HG03280 (cell line): Measurements from ENCODE around the gene STEAP2.

Source experiments
- ATAC-seq: cut with Tn5 transposase; IDR thresholded peaks from one replicate; pipeline ENCODE4 v1.9.1; 2021; ENCODE audit warnings: mild to moderate bottlenecking, moderate library complexity; ENCODE audit not compliant: unreplicated experiment

STEAP2 gene

GRCh38 chr7:90267263-90267858 lies 55.8 kb downstream of the STEAP2 start:
- no peak for ATAC-seq

- ATAC-seq, result no peak
Measured at GRCh38 chr7:90269163-90269562, 57.6 kb downstream of the STEAP2 start.

GRCh38 chr7:90270431-90271178 lies 59.1 kb downstream of the STEAP2 start:
- ATAC-seq, result no peak

GRCh38 chr7:90271753-90272152 lies 60.2 kb downstream of the STEAP2 start:
- ATAC-seq, result no peak

- ATAC-seq, result no peak
Measured at GRCh38 chr7:90272242-90272641, 60.7 kb downstream of the STEAP2 start.

- ATAC-seq, result no peak
Measured at GRCh38 chr7:90274161-90274560, 62.6 kb downstream of the STEAP2 start.

- no peak for ATAC-seq
Measured at GRCh38 chr7:90276033-90276728, 64.6 kb downstream of the STEAP2 start.
